Esophagus (tissue), 2 donors: ENCODE measurements around the gene DTNB. TPM values are rescaled to one million over a fixed set of nuclear protein-coding genes. Genes with fewer than 3 reads are reported as not detected.
"Not testable (repeated sequence)": the region's sequence is repeated elsewhere in the genome, so short reads cannot be mapped to it uniquely, and the experiment has no call there.

Experiments
- H3K27ac ChIP-seq, 2 donors: one replicate each; pipeline ENCODE4 v1.5.1; 2013; ENCODE audit warnings: low read depth in 2 of 2, mild to moderate bottlenecking in 2 of 2, inconsistent platforms in 1 of 2, low read length in 1 of 2, moderate library complexity in 1 of 2
- H3K27me3 ChIP-seq, 2 donors: one replicate each; pipeline ENCODE4 v1.6.1; 2013; ENCODE audit warnings: low read length in 2 of 2, control low read depth in 1 of 2, mild to moderate bottlenecking in 1 of 2; ENCODE audit not compliant: insufficient read depth in 2 of 2, control insufficient read depth in 1 of 2
- H3K36me3 ChIP-seq, 2 donors: one replicate each; pipeline ENCODE4 v1.6.1; 2013; ENCODE audit warnings: low read length in 1 of 2; ENCODE audit not compliant: control insufficient read depth in 2 of 2, insufficient read depth in 2 of 2
- H3K4me1 ChIP-seq, 2 donors: one replicate each; pipeline ENCODE4 v1.6.1; 2013; ENCODE audit warnings: low read length in 1 of 2; ENCODE audit not compliant: control insufficient read depth in 2 of 2, insufficient read depth in 2 of 2
- H3K4me3 ChIP-seq, 2 donors: one replicate each; pipeline ENCODE4 v1.5.1; 2013; ENCODE audit warnings: low read length in 2 of 2, mild to moderate bottlenecking in 2 of 2, low read depth in 1 of 2, moderate library complexity in 1 of 2
- H3K9me3 ChIP-seq, 2 donors: one replicate each; pipeline ENCODE4 v1.6.1; 2013; ENCODE audit warnings: mild to moderate bottlenecking in 2 of 2, low read depth in 1 of 2, low read length in 1 of 2, moderate library complexity in 1 of 2; ENCODE audit not compliant: control insufficient read depth in 2 of 2, insufficient read depth in 1 of 2
- WGBS, 2 donors: extraction: QIAGEN DNeasy Blood & Tissue Kit; methylation state at CpG; one replicate each; pipeline ENCODE4 v1.1.7; 2013; 5-methylcytosine and 5-hydroxymethylcytosine counted together
- polyA plus RNA-seq, 2 donors: library from polyadenylated mRNA; stranded (reverse); fragments of 200-250 nt; gene quantifications; one replicate each; pipeline ENCODE4 v1.2.3, GENCODE V29; 2013
- donor health status: healthy with polysubstance abuse.
- donor health status: Bipolar disorder and iron deficiency.

Gene DTNB
- polyA plus RNA-seq, 2 donors: 7.9 to 13.9 TPM

- 92 to 94% methylated on average over 10 of the region's 10 CpGs for whole genome bisulfite sequencing, 2 donors
- H3K27ac ChIP-seq: no peak overlapping the region
Measured at GRCh38 chr2:25419678-25420242, 253.6 kb downstream of the DTNB start.

GRCh38 chr2:25418944-25419677 is 254.3 kb downstream of the DTNB start:
- no peaks in the 10 kb centered on the region for H3K4me1 ChIP-seq
- no peak overlapping the region for H3K27ac ChIP-seq
- H3K27me3 ChIP-seq: no peaks in the 10 kb centered on the region
- H3K4me3 ChIP-seq: no peak overlapping the region
- no peaks in the 10 kb centered on the region for H3K9me3 ChIP-seq
- WGBS, 2 donors: 81 to 82% methylated on average over 13 of the region's 13 CpGs
- peaks cover 0 to 1% of the 10 kb centered on the region in 2 donors for H3K36me3 ChIP-seq

More at GRCh38 chr2:25419678-25420242, 253.6 kb downstream of the DTNB start:
- Histone ChIP-seq H3K9me3 (no peaks in the 10 kb centered on the region), H3K4me1 (no peaks in the 10 kb centered on the region), H3K36me3 (peaks cover 0 to 1% of the 10 kb centered on the region in 2 donors), H3K27me3 (no peaks in the 10 kb centered on the region), H3K4me3 (no peak overlapping the region)

DNA sequence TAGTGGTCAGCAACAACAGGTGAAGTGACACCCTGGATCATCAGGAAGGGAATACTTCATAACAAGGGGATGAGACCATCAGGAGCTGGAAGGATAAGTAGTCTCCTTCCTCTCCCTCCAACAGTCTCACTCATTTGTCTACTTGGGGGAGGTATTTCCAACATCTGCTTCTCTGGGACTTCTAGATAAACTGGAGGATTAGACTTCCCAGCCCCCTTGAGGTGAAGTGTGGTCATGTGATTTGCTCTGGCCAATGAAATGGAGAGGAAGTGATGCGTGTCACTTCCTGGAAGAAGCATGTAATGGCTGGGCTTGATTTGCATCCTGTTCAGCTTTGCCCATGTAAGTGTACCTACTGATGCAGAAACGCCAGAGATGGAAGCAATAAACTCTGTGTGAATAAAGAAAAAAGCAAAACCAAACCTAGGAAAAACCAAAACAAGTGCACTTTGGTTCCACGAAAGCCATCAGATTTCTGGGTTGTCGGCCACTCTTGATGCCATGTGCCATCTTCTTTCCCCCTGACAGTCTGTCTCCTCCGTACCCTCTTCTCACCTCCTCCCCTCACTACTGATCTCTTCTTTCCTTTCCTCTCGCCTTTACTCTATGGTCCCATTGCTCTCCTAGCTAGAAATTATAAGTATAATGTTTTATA is 255.5 kb downstream of the DTNB start:
- Histone ChIP-seq H3K27me3 (no peaks in the 10 kb centered on the region), H3K36me3 (peaks cover 0 to 1% of the 10 kb centered on the region in 2 donors), H3K9me3 (no peaks in the 10 kb centered on the region), H3K4me1 (no peaks in the 10 kb centered on the region), H3K4me3 (no peak overlapping the region), H3K27ac (no peak overlapping the region)
- WGBS, 2 donors: 94 to 96% methylated on average over 6 of the region's 6 CpGs

GRCh38 chr2:25416674-25417073 is 256.7 kb downstream of the DTNB start:
- H3K27me3 ChIP-seq: no peaks in the 10 kb centered on the region
- H3K27ac ChIP-seq: no peak overlapping the region
- no peak overlapping the region for H3K4me3 ChIP-seq
- WGBS, 2 donors: 85 to 88% methylated on average over 3 of the region's 3 CpGs
- H3K9me3 ChIP-seq: no peaks in the 10 kb centered on the region
- H3K36me3 ChIP-seq: peaks cover 0 to 1% of the 10 kb centered on the region in 2 donors
- H3K4me1 ChIP-seq: no peaks in the 10 kb centered on the region

GRCh38 chr2:25414781-25415180 is 258.6 kb downstream of the DTNB start:
- Histone ChIP-seq H3K27me3 (no peaks in the 10 kb centered on the region), H3K4me3 (no peak overlapping the region), H3K9me3 (no peaks in the 10 kb centered on the region), H3K36me3 (peaks cover 0 to 1% of the 10 kb centered on the region in 2 donors), H3K27ac (no peak overlapping the region), H3K4me1 (no peaks in the 10 kb centered on the region)
- WGBS, 2 donors: 98% methylated on average over 6 of the region's 6 CpGs

- H3K4me3 ChIP-seq, H3K27ac ChIP-seq, H3K27me3 ChIP-seq, H3K4me1 ChIP-seq, H3K9me3 ChIP-seq, H3K36me3 ChIP-seq: not testable (repeated sequence)
- 91 to 94% methylated on average over 7 of the region's 7 CpGs for WGBS, 2 donors
Measured at GRCh38 chr2:25413409-25413808, 260.0 kb downstream of the DTNB start.

DNA sequence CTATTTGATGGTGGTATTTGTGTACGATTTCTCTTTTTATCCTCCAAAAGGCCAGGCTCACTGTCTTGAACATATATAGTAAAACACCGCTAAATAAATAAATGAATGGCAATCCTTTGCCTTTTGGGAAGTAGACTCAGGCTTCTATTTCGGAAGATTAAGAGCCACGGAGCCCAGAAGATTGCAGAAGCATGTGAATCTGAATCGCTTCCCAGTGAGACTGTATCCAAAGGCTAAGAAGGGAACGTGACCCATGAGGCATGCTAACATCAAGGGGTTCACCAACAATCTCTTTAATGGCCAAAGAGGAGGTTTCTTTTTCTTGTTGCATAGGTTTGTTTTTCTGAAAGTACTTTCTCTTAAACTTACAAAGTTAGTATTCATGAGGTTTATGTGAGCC is 261.6 kb downstream of the DTNB start:
- H3K4me1 ChIP-seq: no peaks in the 10 kb centered on the region
- 70 to 72% methylated on average over 6 of the region's 6 CpGs for WGBS, 2 donors
- no peaks in the 10 kb centered on the region for H3K9me3 ChIP-seq
- H3K36me3 ChIP-seq: no peaks in the 10 kb centered on the region
- H3K27ac ChIP-seq: no peak overlapping the region
- no peaks in the 10 kb centered on the region for H3K27me3 ChIP-seq
- H3K4me3 ChIP-seq: no peak overlapping the region

- WGBS, 2 donors: 63 to 71% methylated on average over 8 of the region's 8 CpGs
- Histone ChIP-seq H3K36me3 (no peaks in the 10 kb centered on the region), H3K4me1 (no peaks in the 10 kb centered on the region), H3K27me3 (no peaks in the 10 kb centered on the region), H3K9me3 (no peaks in the 10 kb centered on the region), H3K27ac (no peak overlapping the region), H3K4me3 (no peak overlapping the region)
Measured at GRCh38 chr2:25411281-25411680, 262.1 kb downstream of the DTNB start.

DNA sequence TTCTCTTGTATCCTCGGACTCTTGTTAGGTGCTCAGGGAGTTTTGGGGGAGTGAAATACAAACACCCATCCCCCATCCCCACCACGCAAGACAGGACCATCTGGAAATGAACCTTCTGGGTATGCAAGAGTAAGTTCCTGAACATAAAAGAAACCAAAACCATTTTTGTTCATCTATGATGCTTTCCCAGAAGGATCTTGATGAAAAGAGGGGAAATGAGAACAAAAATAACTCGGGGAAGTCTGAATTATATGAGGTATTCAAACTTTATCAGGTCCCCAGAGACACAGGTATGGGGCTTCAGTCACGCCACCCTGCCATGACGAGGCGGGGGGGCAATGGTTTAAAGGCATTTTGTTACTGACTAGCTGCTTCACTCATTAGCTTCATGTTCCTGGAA is 263.0 kb downstream of the DTNB start:
- Histone ChIP-seq H3K9me3 (no peaks in the 10 kb centered on the region), H3K4me1 (no peaks in the 10 kb centered on the region), H3K36me3 (no peaks in the 10 kb centered on the region), H3K27ac (no peak overlapping the region), H3K4me3 (no peak overlapping the region), H3K27me3 (no peaks in the 10 kb centered on the region)
- WGBS, 2 donors: 84 to 85% methylated on average over 6 of the region's 6 CpGs
